NCI-H2107 treated with DMSO at 0.1 percent for 48 hours (cell line): ENCODE results near the gene MMP12.

Source experiments
- DNase-seq: peaks from one replicate; lab custom pipeline; 2025; ENCODE audit not compliant: unreplicated experiment; lab: John Stamatoyannopoulos, UW

Gene MMP12

DNA sequence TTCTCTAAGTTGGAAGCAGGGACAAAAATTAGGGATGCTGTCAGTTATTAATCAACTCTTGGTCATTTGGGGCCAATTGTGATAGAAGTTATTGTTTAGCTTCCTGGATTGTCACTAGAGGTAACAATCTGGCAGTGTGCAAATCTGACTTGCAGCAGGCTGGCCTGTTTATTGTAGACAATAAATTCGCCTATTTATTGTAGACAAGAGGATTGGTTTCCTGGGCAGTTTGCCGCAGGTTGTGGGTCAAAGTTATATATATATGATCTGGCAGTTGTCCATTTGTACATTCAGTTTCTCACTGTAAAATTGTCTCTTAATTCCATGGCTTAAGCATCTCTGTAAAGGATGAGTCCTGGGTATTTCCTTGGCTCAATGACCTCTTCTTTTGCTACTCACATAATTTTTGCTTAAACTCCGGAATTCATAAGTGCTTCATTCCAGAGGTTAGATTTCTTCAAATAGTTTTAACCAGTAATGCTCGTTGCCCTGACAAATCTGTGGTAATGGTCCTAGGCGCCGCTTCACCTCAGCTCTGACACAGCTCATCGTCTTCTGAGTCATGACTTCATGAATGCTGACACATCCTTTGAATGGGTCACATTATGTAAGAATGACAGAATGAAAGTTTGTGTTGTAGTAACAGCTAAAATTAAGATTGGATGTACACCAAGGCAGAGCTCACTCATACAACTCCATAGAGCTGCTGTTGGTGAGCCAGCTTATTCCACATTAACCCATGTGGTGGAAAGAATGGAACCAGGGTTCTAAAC lies 23.6 kb downstream of the MMP12 start:
- DNase-seq = no peak

DNA sequence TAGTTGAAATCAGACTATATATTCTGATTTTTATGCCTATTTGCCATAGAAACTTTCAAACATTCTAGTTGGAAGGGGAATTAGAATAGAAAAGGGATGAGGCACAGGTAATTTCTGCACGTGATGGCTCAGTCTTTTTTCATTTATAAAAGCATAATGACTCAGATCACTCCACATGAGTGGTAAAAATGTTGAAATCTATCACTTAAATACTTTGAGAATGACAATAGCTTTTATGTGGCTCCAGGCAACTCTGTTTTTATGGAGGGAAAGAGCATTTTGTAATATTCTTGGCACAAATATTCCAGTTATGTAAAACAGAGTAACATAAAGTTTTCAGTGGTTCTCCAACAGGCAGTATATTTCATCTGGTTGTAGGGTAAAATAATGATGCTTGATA lies 25.5 kb downstream of the MMP12 start:
- DNase-seq = no peak

DNA sequence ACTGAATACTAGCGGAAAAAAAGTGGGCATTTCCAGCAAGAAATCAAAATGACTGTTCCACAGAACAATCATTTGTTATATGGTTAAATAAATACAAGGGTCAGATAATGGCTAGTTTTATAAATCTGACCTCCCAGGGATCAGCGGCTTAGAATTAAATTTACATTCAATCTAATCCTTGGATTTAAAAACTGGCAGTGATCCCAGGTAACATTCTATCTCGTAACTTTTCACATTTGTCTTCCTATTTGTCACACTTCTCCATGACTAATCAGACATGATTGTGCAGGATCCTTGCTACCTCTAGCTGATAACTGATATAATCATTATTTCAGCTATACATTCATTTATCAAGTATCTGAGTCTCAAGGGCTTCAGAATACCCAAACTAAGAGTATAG lies 28.5 kb downstream of the MMP12 start:
- DNase-seq = no peak

DNA sequence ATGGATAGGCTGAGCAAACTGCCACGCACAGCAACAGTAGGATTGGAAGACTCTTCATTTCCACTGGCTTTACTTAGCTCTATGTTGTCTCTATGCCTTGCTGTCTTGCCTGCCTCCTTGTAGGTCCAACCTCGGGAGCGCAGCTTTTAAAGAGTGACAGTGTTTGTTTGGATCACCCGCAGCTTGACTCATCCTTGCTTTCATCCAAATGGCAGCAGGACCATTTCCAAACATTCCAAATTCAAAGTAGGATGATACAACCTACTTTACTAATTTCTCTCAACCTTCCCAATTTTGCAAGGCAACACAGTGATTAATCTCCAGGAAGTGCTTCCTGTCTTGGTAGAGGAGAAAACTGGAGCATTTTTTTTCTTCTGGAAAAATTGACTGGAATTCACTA lies 31.3 kb downstream of the MMP12 start, which contains the start of gene MMP3:
TSS of gene MMP3 (minus strand) at position 121 of the 400 bp plus-strand sequence. CDS start at position 58, 63 bp downstream.
- DNase-seq = no peak

DNA sequence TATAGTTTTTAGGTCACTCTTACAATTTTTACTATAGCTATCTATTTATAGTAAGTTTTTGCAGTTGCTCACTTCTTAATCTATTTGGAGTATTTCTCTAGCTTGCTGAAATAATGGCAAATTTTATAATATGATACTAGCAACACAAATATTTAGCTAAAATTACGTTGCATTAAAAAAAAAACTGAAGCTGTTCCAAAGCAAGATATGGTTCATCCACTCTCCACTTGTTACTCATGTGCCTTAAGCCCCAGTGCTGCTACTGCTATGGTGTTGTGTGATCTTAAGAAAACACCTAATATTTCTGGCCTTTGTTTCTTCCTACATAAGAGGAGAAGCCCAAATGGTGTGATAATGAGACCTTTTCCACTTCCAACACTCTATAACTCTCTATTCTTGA lies 31.9 kb downstream of the MMP12 start:
- no peak for DNase-seq

DNA sequence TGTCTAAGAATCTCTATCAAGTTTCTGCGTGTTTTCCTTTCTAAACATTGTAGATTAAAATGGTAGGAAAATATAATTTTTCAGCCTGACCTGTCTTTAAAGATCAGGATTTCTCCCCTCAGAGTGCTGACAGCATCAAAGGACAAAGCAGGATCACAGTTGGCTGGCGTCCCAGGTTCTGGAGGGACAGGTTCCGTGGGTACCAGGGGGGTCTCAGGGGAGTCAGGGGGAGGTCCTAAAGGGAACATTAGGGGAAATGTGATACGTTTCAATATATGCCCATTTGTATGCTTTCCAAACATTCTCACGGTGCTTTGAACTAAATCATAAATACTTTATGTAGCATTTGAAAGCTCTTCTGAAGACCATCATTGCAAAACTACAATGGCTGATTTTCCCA lies 34.8 kb downstream of the MMP12 start:
- no peak for DNase-seq

DNA sequence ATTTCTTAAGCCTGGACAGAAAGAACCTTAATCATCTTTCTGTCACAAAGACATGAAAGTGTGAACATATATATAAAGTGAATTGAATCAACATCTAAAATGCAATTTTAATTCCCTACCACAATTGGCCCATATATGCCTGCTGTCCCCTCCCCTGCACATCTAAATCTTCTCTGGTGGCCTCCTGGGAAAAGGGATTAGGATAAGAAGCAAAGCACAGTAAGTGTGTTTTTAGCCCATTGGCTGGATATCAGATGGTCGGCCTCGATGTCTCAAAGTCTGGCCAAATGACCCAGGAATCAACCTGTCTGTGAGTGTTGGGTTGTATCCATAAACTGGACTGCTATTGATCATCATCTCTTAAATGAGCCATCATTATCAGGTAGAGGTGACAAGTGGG lies 37.1 kb downstream of the MMP12 start:
- DNase-seq = no peak

DNA sequence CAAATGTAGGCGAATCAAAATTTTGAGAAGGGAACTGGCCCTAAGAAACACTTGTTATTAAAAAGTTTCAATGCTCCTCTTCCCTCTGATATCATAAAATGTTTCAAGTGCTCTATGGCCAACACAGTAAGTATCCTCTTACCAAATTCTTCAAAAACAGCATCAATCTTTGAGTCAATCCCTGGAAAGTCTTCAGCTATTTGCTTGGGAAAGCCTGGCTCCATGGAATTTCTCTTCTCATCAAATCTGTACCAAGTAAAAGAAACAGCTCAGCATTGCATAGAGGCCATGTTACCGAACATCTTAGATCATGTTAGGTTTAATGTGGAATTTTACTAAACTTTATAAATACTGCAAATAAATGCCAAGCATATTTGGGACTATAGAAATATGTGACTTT lies 37.6 kb downstream of the MMP12 start:
- no peak for DNase-seq

DNA sequence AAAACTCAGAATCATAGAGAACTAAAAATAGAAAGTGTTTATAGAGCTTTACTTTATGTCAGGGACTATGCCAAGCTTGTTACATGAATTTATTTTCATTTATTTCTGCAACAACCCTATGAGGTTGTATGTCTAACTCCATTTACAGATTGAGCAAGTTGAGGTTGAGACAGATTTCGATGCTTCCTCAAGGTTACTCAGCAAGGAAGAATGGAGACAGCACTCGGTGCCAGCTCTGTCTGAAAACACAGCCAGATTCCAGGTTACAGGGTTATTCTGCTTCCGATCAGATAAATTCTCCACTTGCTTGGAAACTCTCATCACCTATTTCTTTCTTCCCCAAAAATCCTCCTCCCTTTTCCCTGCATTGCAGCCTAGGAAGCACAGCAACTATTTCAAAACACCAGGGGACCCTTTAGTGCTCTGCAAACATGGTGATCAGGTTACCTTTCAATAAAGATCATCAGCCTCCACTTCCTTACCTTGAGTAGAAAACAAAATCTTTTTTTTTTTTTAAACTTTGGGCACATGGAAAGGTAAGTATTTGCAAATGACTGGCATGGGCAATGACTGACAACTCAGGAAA lies 38.4 kb downstream of the MMP12 start:
- DNase-seq = no peak

DNA sequence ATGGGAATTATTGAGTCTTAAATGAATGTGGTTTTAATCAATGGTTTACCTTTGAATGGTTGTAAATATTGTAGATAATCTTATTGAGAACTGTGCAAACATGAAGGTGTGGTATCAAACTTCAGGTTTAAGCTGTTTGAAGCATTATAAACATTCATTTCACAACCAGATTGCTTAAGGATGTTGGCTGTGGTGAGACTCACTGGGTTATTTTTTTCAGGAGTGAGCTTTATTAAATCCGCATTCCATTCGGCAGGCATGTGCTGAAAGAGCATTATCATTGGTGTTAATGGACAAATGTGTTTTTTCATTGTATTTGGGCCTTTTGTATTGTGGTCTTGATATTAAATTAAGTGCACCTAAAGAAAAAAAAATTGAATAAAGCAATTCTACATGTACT lies 41.1 kb downstream of the MMP12 start:
- no peak for DNase-seq

DNA sequence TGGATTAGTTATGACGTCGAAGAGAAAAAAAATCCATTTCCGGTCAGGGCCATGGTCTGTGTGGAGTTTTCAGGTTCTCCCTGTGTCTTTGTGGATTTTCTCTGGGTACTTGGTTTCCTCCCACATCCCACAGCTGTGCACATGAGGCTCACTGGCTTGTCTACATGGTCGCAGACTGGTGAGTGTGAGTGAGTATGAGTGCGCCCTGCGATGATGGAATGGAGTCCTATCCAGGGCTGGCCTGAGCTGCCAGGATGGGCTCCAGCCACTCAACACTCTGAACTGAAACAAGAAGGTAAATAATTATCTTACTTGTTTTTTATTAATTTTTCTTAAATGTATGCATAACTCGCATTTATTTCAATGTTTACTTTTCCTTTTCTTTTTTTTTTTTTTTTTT lies 42.2 kb downstream of the MMP12 start:
- DNase-seq = no peak

DNA sequence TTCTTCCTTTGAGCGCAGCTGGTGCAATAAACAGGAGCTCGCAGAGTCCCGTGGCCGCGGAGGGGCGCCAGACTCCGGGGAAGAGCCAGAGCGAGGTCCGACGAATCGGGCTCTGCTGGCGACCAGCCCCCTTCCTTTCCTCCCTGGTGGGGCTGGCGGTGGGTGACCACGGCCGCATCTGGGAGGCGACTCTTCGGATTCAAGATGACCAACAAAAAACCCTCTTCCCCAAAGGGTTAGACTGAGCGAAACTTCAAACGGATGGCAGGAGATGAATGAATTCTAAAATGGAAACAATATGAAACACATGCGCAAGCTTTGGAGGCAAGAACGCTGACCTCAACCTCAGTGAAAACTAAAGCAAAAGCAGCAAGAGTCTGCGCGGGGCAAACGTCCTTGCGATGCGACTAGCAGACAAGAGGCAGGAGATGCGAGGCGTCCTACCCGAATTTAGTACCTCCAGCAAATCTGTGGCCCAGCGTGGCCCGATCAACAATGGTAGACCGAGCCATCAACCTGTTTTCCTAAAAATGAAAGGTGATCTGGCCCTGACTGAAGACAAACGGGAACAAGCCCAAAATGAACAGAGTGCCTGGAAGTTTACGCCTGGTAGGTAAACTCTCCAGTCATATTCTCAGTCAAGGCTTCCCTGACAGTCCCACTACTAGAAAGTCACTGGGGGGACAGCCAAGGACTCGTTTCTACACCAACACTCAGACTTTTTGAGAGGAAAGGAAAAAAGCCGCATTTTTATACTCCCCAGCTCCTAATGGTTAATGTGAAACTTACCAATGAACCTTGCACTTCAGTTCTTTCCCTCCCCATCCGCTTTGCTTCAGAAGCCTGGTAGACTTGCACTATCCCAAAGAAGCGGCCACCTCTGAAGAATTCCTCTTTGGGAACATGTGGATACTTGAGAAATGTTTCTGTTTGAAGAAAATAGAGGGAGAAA lies 43.0 kb downstream of the MMP12 start:
- DNase-seq = no peak

DNA sequence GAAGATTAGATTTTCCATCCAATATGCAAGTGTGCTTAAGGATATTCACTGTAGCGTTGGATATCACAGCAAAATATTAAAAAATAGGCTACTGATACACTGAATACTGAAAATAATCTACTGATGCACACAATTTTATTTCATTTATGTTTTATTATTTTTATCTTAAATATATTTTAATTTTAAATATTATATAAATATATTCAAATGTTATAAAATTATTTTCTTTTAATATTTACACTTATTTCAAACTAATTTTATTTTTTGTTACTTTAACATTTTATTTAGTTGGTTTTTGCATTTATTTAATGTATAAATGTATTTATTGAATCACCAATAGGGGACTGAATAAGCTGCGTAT lies 43.7 kb downstream of the MMP12 start:
- DNase-seq = no peak

DNA sequence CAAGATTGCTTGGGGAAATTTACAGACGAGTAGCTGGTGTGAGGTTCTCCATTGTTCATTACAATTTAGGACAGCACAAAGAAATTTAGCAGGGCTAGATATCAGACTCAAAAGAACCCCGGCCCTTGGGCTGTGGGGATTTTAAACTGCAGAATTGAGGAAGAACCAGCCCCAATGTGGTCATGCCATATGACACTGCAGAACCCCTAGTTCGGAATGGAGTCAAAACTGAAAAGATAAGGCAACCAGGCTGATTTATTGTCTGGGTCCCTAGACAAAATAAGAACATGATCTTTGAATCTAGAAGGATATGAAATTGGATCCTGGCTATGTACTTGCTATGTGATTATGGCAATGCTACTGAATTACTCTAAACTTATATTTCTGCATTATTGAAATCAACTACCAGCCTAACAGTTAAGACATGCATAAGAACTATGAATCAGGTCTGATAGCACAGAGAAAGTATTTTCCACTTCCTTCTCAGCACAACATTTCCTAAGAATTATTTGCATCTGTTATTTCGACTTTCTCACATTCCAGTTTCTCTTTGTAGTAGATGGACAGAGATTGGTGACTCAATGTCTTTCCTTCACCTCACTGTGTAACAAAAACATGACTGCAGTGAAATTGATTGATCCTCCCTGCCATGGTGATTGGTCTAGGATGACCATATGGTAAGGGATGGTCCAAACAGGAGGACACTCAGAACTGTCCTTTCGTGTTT lies 44.6 kb downstream of the MMP12 start:
- no peak for DNase-seq

DNA sequence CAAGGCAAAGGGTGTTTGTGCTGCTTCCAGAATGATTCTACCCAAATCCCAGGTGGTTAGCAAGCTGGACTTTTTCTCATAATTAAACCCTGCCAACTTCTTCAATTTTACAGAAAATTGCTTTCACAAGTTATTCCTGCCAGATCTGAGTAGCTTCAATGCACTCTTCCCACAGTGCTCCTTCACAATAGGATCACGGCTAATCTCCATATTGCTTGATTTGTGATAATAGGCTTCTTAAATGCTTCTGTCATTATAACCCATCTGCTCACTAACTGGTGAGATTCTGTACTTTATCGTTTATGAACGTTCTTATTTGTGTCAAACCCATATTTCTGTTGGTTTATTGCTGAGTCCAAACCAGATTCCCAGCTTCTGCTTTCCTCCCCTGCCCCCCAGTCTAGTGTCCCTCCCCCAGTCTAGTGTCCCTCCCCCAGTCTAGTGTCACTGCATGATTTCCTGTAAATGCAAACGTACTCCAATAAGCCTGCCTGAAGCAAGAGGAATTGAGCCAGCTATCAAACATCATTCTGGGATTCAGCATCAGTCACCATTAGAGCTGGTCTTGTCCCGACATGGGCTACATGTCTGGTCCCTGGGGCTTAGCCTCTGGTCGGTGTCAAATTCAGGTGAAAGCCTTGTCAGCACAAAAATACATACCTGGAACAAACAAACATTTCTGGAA lies 45.3 kb downstream of the MMP12 start:
- DNase-seq = no peak

DNA sequence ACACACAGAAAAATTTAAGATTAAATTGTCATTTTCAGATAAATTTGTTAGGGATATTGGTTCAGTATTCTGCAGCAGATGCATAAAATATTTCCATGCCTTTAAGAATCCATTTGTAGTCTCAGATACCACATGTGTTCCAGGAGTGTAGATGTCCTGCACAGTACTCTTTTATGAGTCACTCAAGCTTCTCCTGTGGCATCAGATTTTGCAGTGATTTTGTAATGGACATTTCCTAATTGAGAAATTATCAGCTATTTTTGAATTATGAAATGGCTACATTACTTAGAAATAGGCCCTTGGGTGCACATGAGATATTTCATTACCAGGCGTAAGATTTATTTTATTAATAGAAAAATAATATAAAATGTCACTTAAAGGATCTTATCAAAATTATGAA lies 50.2 kb downstream of the MMP12 start:
- DNase-seq = no peak

DNA sequence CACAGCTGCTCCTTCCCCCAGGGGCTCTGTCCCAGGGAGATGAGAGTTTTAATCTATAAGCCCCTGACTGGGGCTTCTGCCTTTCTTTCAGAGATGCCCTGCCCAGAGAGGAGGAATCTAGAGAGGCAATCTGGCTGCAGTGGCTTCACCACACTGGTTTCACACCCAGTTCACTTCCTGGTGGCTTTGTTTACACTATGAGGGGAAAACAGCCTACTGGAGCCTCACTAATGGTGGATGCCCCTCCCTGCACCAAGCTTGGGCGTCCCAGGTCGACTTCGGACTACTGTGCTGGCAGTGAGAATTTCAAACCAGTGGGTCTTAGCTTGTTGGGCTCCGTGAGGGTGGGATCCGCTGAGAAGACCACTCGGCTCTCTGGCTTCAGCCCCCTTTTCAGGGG lies 55.3 kb downstream of the MMP12 start:
- DNase-seq = no peak

DNA sequence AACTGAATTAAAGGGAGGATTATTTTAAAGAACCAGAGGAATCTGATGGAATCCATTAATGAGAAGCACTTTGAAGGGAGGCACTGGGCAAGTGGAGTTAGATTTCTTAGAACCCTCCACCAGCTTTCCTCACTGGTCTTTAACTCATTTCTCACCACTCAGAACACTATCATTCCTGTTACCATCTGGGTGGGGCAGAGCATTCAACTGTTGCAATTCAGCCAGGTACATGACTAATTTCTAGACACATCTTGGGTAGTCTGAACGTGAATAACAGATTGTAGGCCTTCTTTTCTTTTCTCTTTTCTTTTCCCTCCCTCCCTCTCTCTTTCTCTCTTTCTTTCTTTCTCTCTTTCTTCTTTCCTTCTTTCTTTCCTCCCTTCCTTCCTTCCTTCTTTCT lies 61.3 kb downstream of the MMP12 start:
- DNase-seq = no peak
